Measurements from ENCODE around the gene DNAAF1. TPM values are rescaled to one million over a fixed set of nuclear protein-coding genes. Genes with fewer than 3 reads are reported as not detected.

DNAAF1 gene
- total and polyA plus RNA-seq, 5 donors: 0.14 to 0.68 (median 0.28) TPM; not detected in 2

GRCh38 chr16:84143081-84143480, 2.0 kb upstream of the DNAAF1 start:
- H3K4me3 ChIP-seq (ENCODE audit: low read length): no peak overlapping the region
- ATAC-seq (no peak), DNase-seq (no peak)
- no peaks in the 10 kb centered on the region for H3K27me3 ChIP-seq (ENCODE audit: control insufficient read depth, insufficient read depth)
- no peaks in the 10 kb centered on the region for H3K4me1 ChIP-seq (ENCODE audit: control insufficient read depth, insufficient read depth, low read length)
- H3K27ac ChIP-seq (ENCODE audit: low read length): no peak overlapping the region
- WGBS: 93% methylated on average over 1 of the region's 1 CpG
- intact Hi-C loops (cut with DNase I): no loop called here
- H3K9me3 ChIP-seq (ENCODE audit: control insufficient read depth, low read length): no peaks in the 10 kb centered on the region

- WGBS: 34% methylated on average over 13 of the region's 13 CpGs
- intact Hi-C loops (cut with DNase I): no loop called here
- no peaks in the 10 kb centered on the region for H3K4me1 ChIP-seq (ENCODE audit: control insufficient read depth, insufficient read depth, low read length)
- H3K9me3 ChIP-seq (ENCODE audit: control insufficient read depth, low read length): no peaks in the 10 kb centered on the region
- H3K27me3 ChIP-seq (ENCODE audit: control insufficient read depth, insufficient read depth): no peaks in the 10 kb centered on the region
- peak overlapping the region; percentile 96 for H3K4me3 ChIP-seq (ENCODE audit: low read length)
- H3K27ac ChIP-seq (ENCODE audit: low read length): no peak overlapping the region
- DNase-seq: no peak
- ATAC-seq: no peak
Measured at GRCh38 chr16:84143784-84144199, 1.3 kb upstream of the DNAAF1 start.

DNA sequence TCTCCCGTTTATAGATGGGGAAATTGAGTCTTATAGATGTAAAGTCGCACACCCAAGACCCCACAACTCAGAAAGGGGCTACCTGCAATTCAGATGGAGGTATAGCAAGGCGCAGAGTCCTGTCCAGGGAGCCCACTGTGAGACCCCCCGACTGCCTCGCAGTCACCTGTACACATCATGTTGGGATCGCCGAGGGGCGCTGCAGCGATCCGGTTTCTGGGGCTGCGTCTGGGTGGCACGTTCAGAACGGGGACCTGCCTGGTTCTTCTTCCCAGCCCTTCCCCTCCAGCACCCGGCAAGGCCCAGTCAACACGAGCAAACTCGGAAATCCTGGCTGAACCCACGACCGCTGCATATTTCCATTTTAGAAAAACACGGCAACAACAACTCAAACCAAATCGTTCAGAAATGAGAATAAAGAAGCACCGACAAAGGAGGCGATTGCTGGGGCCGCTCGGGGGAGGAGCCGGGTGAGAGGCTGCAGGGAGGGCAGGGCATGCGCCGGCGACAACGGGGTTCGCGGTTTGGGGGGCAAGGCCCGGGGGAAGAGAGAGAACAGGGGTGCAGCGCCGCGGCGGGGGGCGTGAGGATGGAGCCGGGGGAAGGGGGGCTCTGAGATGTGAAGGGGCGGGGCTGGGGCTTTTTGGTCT, 774 bp upstream of the DNAAF1 start:
- H3K27ac ChIP-seq (ENCODE audit: low read length): no peak overlapping the region
- no peaks in the 10 kb centered on the region for H3K27me3 ChIP-seq (ENCODE audit: control insufficient read depth, insufficient read depth)
- H3K4me1 ChIP-seq (ENCODE audit: control insufficient read depth, insufficient read depth, low read length): no peaks in the 10 kb centered on the region
- WGBS: 3% methylated on average over 39 of the region's 39 CpGs
- no peaks in the 10 kb centered on the region for H3K9me3 ChIP-seq (ENCODE audit: control insufficient read depth, low read length)
- intact Hi-C loops (cut with DNase I): no loop called here
- ATAC-seq (peak; percentile 30 to 53), DNase-seq (peak in 2 of 3 donors; percentile 63 to 66)
- peak overlapping the region; percentile 96 for H3K4me3 ChIP-seq (ENCODE audit: low read length)

DNA sequence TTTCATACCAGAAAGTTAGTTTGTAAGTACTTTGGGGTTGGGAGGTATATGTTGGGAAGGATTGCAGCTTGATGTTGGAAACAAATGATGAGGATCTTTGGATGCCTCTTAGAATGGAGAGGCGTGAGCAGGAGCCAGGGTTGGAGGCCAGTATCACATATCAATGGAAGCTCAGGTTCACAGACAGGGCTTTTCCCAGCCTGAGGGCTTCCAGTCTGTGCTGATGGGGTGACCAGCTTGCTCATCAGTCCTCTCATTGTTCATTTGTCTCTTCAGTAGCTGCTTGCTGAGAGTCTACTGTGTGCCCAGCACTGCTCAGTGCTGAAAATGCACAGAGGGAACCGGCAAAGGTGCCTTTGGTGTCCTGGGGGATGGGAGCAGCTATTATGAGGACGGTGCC, 5.8 kb downstream of the DNAAF1 start:
- no peak overlapping the region for H3K4me3 ChIP-seq (ENCODE audit: low read length)
- WGBS: 74% methylated on average over 3 of the region's 3 CpGs
- no peaks in the 10 kb centered on the region for H3K27me3 ChIP-seq (ENCODE audit: control insufficient read depth, insufficient read depth)
- ATAC-seq (no peak), DNase-seq (no peak)
- intact Hi-C loops (cut with DNase I): no loop called here
- no peaks in the 10 kb centered on the region for H3K9me3 ChIP-seq (ENCODE audit: control insufficient read depth, low read length)
- no peaks in the 10 kb centered on the region for H3K4me1 ChIP-seq (ENCODE audit: control insufficient read depth, insufficient read depth, low read length)
- H3K27ac ChIP-seq (ENCODE audit: low read length): no peak overlapping the region

GRCh38 chr16:84153660-84154214, 8.6 kb downstream of the DNAAF1 start:
- Histone ChIP-seq H3K9me3 (ENCODE audit: control insufficient read depth, low read length) (no peaks in the 10 kb centered on the region), H3K27ac (ENCODE audit: low read length) (no peak overlapping the region), H3K4me3 (ENCODE audit: low read length) (no peak overlapping the region), H3K27me3 (ENCODE audit: control insufficient read depth, insufficient read depth) (no peaks in the 10 kb centered on the region), H3K4me1 (ENCODE audit: control insufficient read depth, insufficient read depth, low read length) (no peaks in the 10 kb centered on the region)
- ATAC-seq (no peak), DNase-seq (no peak)
- 65% methylated on average over 8 of the region's 8 CpGs for WGBS
- intact Hi-C loops (cut with DNase I): no loop called here

- H3K9me3 ChIP-seq (ENCODE audit: control insufficient read depth, low read length): no peaks in the 10 kb centered on the region
- DNase-seq: no peak
- no peaks in the 10 kb centered on the region for H3K4me1 ChIP-seq (ENCODE audit: control insufficient read depth, insufficient read depth, low read length)
- intact Hi-C loops (cut with DNase I): no loop called here
- no peak overlapping the region for H3K27ac ChIP-seq (ENCODE audit: low read length)
- no peak overlapping the region for H3K4me3 ChIP-seq (ENCODE audit: low read length)
- 96% methylated on average over 4 of the region's 4 CpGs for WGBS
- no peak for ATAC-seq
- no peaks in the 10 kb centered on the region for H3K27me3 ChIP-seq (ENCODE audit: control insufficient read depth, insufficient read depth)
Measured at GRCh38 chr16:84155226-84155625, 10.1 kb downstream of the DNAAF1 start.

GRCh38 chr16:84155771-84156170, 10.7 kb downstream of the DNAAF1 start:
- Histone ChIP-seq H3K4me3 (ENCODE audit: low read length) (no peak overlapping the region), H3K27ac (ENCODE audit: low read length) (no peak overlapping the region), H3K27me3 (ENCODE audit: control insufficient read depth, insufficient read depth) (no peaks in the 10 kb centered on the region), H3K9me3 (ENCODE audit: control insufficient read depth, low read length) (no peaks in the 10 kb centered on the region), H3K4me1 (ENCODE audit: control insufficient read depth, insufficient read depth, low read length) (no peaks in the 10 kb centered on the region)
- no peak for ATAC-seq
- DNase-seq: no peak
- 85% methylated on average over 6 of the region's 6 CpGs for WGBS
- intact Hi-C loops (cut with DNase I): no loop called here

DNA sequence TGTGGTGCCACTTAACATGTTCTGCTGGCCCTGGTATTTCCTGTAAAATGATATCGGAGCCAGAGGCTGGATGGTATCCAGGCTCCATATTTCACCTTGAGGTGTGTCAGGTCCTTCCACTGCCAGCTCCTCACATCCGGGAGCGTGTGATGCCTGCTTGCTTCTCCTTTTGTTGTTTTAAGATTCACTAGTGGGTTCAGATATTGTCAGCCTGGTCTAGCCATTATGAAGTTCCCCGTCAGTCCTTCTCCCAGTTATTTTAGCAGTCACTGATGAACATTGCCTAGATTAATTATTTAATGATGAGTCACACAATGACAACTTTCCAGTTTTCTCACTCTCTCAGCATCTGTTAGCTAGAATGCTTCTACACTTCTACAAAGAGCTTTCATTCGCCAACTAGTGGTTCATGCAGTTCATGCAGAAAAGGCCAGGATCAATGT, 11.3 kb downstream of the DNAAF1 start:
- Histone ChIP-seq H3K27me3 (ENCODE audit: control insufficient read depth, insufficient read depth) (no peaks in the 10 kb centered on the region), H3K4me3 (ENCODE audit: low read length) (no peak overlapping the region), H3K4me1 (ENCODE audit: control insufficient read depth, insufficient read depth, low read length) (no peaks in the 10 kb centered on the region), H3K27ac (ENCODE audit: low read length) (peak overlapping the region; percentile 72), H3K9me3 (ENCODE audit: control insufficient read depth, low read length) (no peaks in the 10 kb centered on the region)
- DNase-seq (no peak), ATAC-seq (peak; percentile 29 to 66)
- intact Hi-C loops (cut with DNase I): no loop called here
- 46% methylated on average over 5 of the region's 5 CpGs for WGBS

GRCh38 chr16:84159007-84159406, 13.9 kb downstream of the DNAAF1 start:
- Histone ChIP-seq H3K4me3 (ENCODE audit: low read length) (no peak overlapping the region), H3K9me3 (ENCODE audit: control insufficient read depth, low read length) (no peaks in the 10 kb centered on the region), H3K27me3 (ENCODE audit: control insufficient read depth, insufficient read depth) (no peaks in the 10 kb centered on the region), H3K27ac (ENCODE audit: low read length) (no peak overlapping the region), H3K4me1 (ENCODE audit: control insufficient read depth, insufficient read depth, low read length) (no peaks in the 10 kb centered on the region)
- ATAC-seq (no peak), DNase-seq (no peak)
- 32% methylated on average over 9 of the region's 9 CpGs for WGBS
- intact Hi-C loops (cut with DNase I): no loop called here

DNA sequence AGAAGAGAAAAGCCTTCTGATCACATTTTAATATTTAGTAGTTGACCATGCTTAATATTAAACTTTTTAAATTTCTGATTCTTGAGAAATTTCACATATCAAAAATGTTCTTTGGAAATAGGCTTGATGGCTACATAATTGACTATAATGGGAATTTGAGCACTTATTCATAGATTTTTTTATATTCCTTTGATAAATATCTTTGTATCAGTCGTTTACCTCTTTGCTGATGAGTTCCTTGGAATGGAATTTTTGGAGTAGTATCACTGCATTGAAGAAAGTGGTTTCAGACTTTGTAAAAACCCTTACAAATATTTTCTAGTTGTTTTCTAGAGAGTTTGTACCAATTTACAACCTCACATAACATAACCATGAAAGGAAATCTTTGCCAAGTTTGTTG, 14.7 kb downstream of the DNAAF1 start:
- no peak for ATAC-seq
- no peaks in the 10 kb centered on the region for H3K27me3 ChIP-seq (ENCODE audit: control insufficient read depth, insufficient read depth)
- no peaks in the 10 kb centered on the region for H3K9me3 ChIP-seq (ENCODE audit: control insufficient read depth, low read length)
- no peak for DNase-seq
- intact Hi-C loops (cut with DNase I): no loop called here
- no peaks in the 10 kb centered on the region for H3K4me1 ChIP-seq (ENCODE audit: control insufficient read depth, insufficient read depth, low read length)
- H3K4me3 ChIP-seq (ENCODE audit: low read length): no peak overlapping the region
- no peak overlapping the region for H3K27ac ChIP-seq (ENCODE audit: low read length)
- 47% methylated on average over 1 of the region's 1 CpG for WGBS

GRCh38 chr16:84161037-84161436, 15.9 kb downstream of the DNAAF1 start:
- 84% methylated on average over 10 of the region's 10 CpGs for WGBS
- intact Hi-C loops (cut with DNase I): no loop called here
- no peaks in the 10 kb centered on the region for H3K4me1 ChIP-seq (ENCODE audit: control insufficient read depth, insufficient read depth, low read length)
- H3K27ac ChIP-seq (ENCODE audit: low read length): no peak overlapping the region
- no peaks in the 10 kb centered on the region for H3K27me3 ChIP-seq (ENCODE audit: control insufficient read depth, insufficient read depth)
- no peak for ATAC-seq
- DNase-seq: no peak
- H3K4me3 ChIP-seq (ENCODE audit: low read length): no peak overlapping the region
- H3K9me3 ChIP-seq (ENCODE audit: control insufficient read depth, low read length): no peaks in the 10 kb centered on the region

- WGBS: 65% methylated on average over 3 of the region's 3 CpGs
- ATAC-seq: no peak
- no peaks in the 10 kb centered on the region for H3K4me1 ChIP-seq (ENCODE audit: control insufficient read depth, insufficient read depth, low read length)
- H3K27me3 ChIP-seq (ENCODE audit: control insufficient read depth, insufficient read depth): no peaks in the 10 kb centered on the region
- H3K9me3 ChIP-seq (ENCODE audit: control insufficient read depth, low read length): no peaks in the 10 kb centered on the region
- no peak overlapping the region for H3K4me3 ChIP-seq (ENCODE audit: low read length)
- intact Hi-C loops (cut with DNase I): no loop called here
- no peak overlapping the region for H3K27ac ChIP-seq (ENCODE audit: low read length)
- DNase-seq: no peak
Measured at GRCh38 chr16:84161801-84162200, 16.7 kb downstream of the DNAAF1 start.
